A549 (cell line): ENCODE data around the gene PRDM1. TPM values are rescaled to one million over a fixed set of nuclear protein-coding genes. Genes with fewer than 3 reads are reported as not detected.

Experiments
- ATAC-seq, 2 experiments: fragments of 200-7000 bp in 1 of 2; fragments of >200 bp in 1 of 2; cut with Nextera tagmentation in 1 of 2; cut with Tn5 transposase in 1 of 2; 3 replicates each; pipeline versions ENCODE4 v1.8.0 to v1.9.1; 2018 to 2020; ENCODE audit warnings: mild to moderate bottlenecking in 1 of 2, moderate library complexity in 1 of 2
- CTCF ChIA-PET: fragments of 300-600 bp; sonication (Branson Sonifier 250); formaldehyde crosslinking; extraction: SDS; loops from one replicate; lab custom pipeline; 2021; ENCODE audit warnings: antibody characterized with exemption, inconsistent platforms; lab: Yijun Ruan, JAX
- POLR2A ChIA-PET: fragments of 350-600 bp; formaldehyde crosslinking; extraction: SDS; loops from one replicate; lab custom pipeline; 2021; ENCODE audit warnings: antibody characterized with exemption, inconsistent platforms; lab: Yijun Ruan, JAX
- DNase-seq, 2 experiments: peaks; one replicate each; pipeline versions ENCODE4 v3.0.0 to v3.0.0-alpha.2; 2011 to 2016; ENCODE audit warnings: low read depth in 1 of 2, low spot score in 1 of 2
- FAIRE-seq: peaks from 2 replicates; lab custom pipeline; 2011; peaks lifted over from hg19 to GRCh38; lab: Jason Lieb, UNC
- H3K27ac ChIP-seq, 2 experiments: fragments of >200 bp; sonication (Bioruptor Twin); formaldehyde crosslinking; 3 replicates each; pipeline ENCODE4 v1.5.1; 2016 to 2017
- H3K4me1 ChIP-seq: fragments of >200 bp; sonication (Bioruptor Twin); formaldehyde crosslinking; 3 replicates; pipeline ENCODE4 v1.6.1; 2016
- H3K4me2 ChIP-seq: fragments of >200 bp; sonication (Bioruptor Twin); formaldehyde crosslinking; 3 replicates; pipeline ENCODE4 v1.6.1; 2016
- H3K4me3 ChIP-seq: fragments of >200 bp; sonication (Bioruptor Twin); formaldehyde crosslinking; 3 replicates; pipeline ENCODE4 v1.5.1; 2016
- H3K9me3 ChIP-seq: fragments of >200 bp; sonication (Bioruptor Twin); formaldehyde crosslinking; 3 replicates; pipeline ENCODE4 v1.6.1; 2016
- CEBPB ChIP-seq, 2 experiments: fragments of >200 bp in 1 of 2; sonication (Bioruptor Twin) in 1 of 2; formaldehyde crosslinking in 1 of 2; IDR thresholded peaks; 2 replicates each; pipeline ENCODE4 v1.6.1; 2012 to 2016
- CHD2 ChIP-seq: fragments of 150-350 bp; IDR thresholded peaks from 2 replicates; pipeline ENCODE4 v1.6.1; 2014; ENCODE audit warnings: low read length; ENCODE audit not compliant: partially characterized antibody
- E2F6 ChIP-seq: IDR thresholded peaks from 2 replicates; pipeline ENCODE4 v1.6.1; 2012; ENCODE audit warnings: low read depth, borderline replicate concordance
- EHF ChIP-seq: fragments of 250-450 bp; sonication (Bioruptor Pico); IDR thresholded peaks from 2 replicates; pipeline ENCODE4 v1.5.0; 2020; ENCODE audit warnings: mild to moderate bottlenecking
- EHMT2 ChIP-seq: fragments of 200-600 bp; sonication (generic); IDR thresholded peaks from 2 replicates; pipeline ENCODE4 v1.6.1; 2016; ENCODE audit warnings: antibody characterized with exemption, low read depth, mild to moderate bottlenecking, moderate library complexity
- EP300 ChIP-seq, 2 experiments: fragments of >200 bp; sonication (Bioruptor Twin); formaldehyde crosslinking; IDR thresholded peaks; 2 replicates in 1 of 2; 3 replicates in 1 of 2; pipeline ENCODE4 v1.6.1; 2016 to 2017
- GATA3 ChIP-seq: IDR thresholded peaks from 2 replicates; pipeline ENCODE4 v1.6.1; 2012; ENCODE audit warnings: borderline replicate concordance
- HES2 ChIP-seq: fragments of >200 bp; sonication (Bioruptor Twin); formaldehyde crosslinking; IDR thresholded peaks from 2 replicates; pipeline ENCODE4 v1.6.1; 2016
- HEYL ChIP-seq: fragments of 250-450 bp; sonication (Bioruptor Pico); IDR thresholded peaks from 2 replicates; pipeline ENCODE4 v1.8.0; 2021; ENCODE audit warnings: mild to moderate bottlenecking, moderate library complexity
- HMGXB4 ChIP-seq: fragments of 250-450 bp; sonication (Bioruptor Pico); IDR thresholded peaks from 2 replicates; pipeline ENCODE4 v1.5.0; 2021; ENCODE audit warnings: mild to moderate bottlenecking, moderate library complexity, borderline replicate concordance
- JUNB ChIP-seq: fragments of >200 bp; sonication (Bioruptor Twin); formaldehyde crosslinking; IDR thresholded peaks from 2 replicates; pipeline ENCODE4 v1.6.1; 2016
- KDM1A ChIP-seq: fragments of 200-600 bp; sonication (generic); IDR thresholded peaks from 2 replicates; pipeline ENCODE4 v1.6.1; 2016; ENCODE audit warnings: low read depth, mild to moderate bottlenecking
- MAFK ChIP-seq: fragments of 450-650 bp; IDR thresholded peaks from 2 replicates; pipeline ENCODE4 v1.6.1; 2014; ENCODE audit not compliant: partially characterized antibody
- MAX ChIP-seq: IDR thresholded peaks from 2 replicates; pipeline ENCODE4 v1.6.1; 2012
- PHF8 ChIP-seq: fragments of 200-600 bp; sonication (generic); IDR thresholded peaks from 2 replicates; pipeline ENCODE4 v1.6.1; 2016; ENCODE audit warnings: low read depth, mild to moderate bottlenecking, antibody characterized with exemption, moderate library complexity, borderline replicate concordance
- RAD21 ChIP-seq, 2 experiments: fragments of >200 bp in 1 of 2; sonication (Bioruptor Twin) in 1 of 2; formaldehyde crosslinking in 1 of 2; IDR thresholded peaks in 1 of 2; conservative IDR thresholded peaks in 1 of 2; 2 replicates in 1 of 2; 3 replicates in 1 of 2; pipeline ENCODE4 v1.6.1; 2012 to 2018; ENCODE audit warnings: inconsistent platforms in 1 of 2
- RARB ChIP-seq: fragments of 250-450 bp; sonication (Bioruptor Pico); IDR thresholded peaks from 2 replicates; pipeline ENCODE4 v1.8.0; 2021; ENCODE audit warnings: mild to moderate bottlenecking, moderate library complexity
- RNF2 ChIP-seq: fragments of 200-600 bp; sonication (generic); IDR thresholded peaks from 2 replicates; pipeline ENCODE4 v1.6.1; 2016; ENCODE audit warnings: low read depth, mild to moderate bottlenecking, antibody characterized with exemption, moderate library complexity, borderline replicate concordance
- SREBF2 ChIP-seq: fragments of 450-650 bp; IDR thresholded peaks from 2 replicates; pipeline ENCODE4 v1.6.1; 2014; ENCODE audit warnings: mild to moderate bottlenecking, moderate library complexity
- TP53 ChIP-seq: fragments of 250-450 bp; sonication (Bioruptor Pico); IDR thresholded peaks from 2 replicates; pipeline ENCODE4 v1.5.0; 2021; ENCODE audit warnings: mild to moderate bottlenecking, moderate library complexity
- ZC3H11A ChIP-seq: fragments of 450-650 bp; IDR thresholded peaks from 2 replicates; pipeline ENCODE4 v1.6.1; 2014; ENCODE audit warnings: antibody characterized with exemption, mild to moderate bottlenecking
- WGBS: methylation state at CpG from one replicate; pipeline ENCODE4 v1.1.6; 2017; ENCODE audit errors: missing lambda C conversion rate; 5-methylcytosine and 5-hydroxymethylcytosine counted together
- polyA plus RNA-seq, 4 experiments: library from polyadenylated mRNA; depleted of rRNA in 3 of 4; stranded (reverse); fragments of >200 nt; fragmentation: RNase III in 1 of 4; extraction: RNeasy Plus Mini Kit Qiagen cat#74134 plus additional on column Dnase treatment in 1 of 4; gene quantifications; 2 replicates in 3 of 4; 3 replicates in 1 of 4; pipeline ENCODE4 v1.2.3, GENCODE V29; 2011 to 2017
- TF ChIP-seq, protein P1 (sequence below): fragments of 150-350 bp; IDR thresholded peaks from 2 replicates; pipeline ENCODE4 v1.6.1; 2014; ENCODE audit warnings: low read depth, mild to moderate bottlenecking, low read length
- TF ChIP-seq, protein P2 (sequence below): fragments of >200 bp; sonication (Bioruptor Twin); formaldehyde crosslinking; IDR thresholded peaks from 3 replicates; pipeline ENCODE4 v1.6.1; 2016
- TF ChIP-seq, protein P3 (sequence below): fragments of 250-450 bp; sonication (Bioruptor Pico); IDR thresholded peaks from 2 replicates; pipeline ENCODE4 v1.5.0; 2020; ENCODE audit warnings: low read depth, mild to moderate bottlenecking, moderate library complexity
- TF ChIP-seq, protein P4 (sequence below): fragments of >200 bp; sonication (Bioruptor Twin); formaldehyde crosslinking; IDR thresholded peaks from 3 replicates; pipeline ENCODE4 v1.5.1; 2016

PRDM1 gene
- polyA plus RNA-seq, 2 of the 4 experiments (the other 2 are of a cell fraction) = 2.6 to 11.2 TPM

DNA sequence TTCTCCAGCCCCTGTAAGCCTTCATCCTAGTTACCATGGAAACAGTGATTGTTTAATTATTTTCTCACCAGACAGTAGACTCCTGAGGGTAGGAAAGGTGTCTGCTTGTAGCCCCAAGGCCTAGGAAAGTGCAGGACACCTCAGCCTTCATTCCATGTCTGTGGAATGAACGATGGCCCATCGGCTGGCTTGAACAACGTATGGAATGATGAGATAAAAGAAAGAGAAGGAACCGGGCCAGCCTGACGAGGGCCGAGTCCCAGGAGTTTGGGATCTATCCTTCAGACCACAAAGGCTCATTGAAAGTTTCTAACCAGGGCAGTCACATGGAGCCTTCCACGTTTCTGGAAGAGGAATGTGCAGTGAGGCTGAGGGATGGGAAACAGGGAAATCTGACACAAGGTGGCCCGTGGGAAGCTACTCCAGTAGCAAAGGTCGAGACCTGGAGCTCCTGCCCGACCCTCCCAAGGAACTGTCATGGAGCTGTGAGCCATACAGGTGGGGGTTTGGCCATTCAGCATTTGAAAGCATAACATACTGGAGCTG, 46.1 kb downstream of the PRDM1 start:
- no peak for FAIRE-seq
- TF ChIP-seq EHMT2 = no peak
- TF ChIP-seq CHD2 = no peak
- TF ChIP-seq, protein P1, sequence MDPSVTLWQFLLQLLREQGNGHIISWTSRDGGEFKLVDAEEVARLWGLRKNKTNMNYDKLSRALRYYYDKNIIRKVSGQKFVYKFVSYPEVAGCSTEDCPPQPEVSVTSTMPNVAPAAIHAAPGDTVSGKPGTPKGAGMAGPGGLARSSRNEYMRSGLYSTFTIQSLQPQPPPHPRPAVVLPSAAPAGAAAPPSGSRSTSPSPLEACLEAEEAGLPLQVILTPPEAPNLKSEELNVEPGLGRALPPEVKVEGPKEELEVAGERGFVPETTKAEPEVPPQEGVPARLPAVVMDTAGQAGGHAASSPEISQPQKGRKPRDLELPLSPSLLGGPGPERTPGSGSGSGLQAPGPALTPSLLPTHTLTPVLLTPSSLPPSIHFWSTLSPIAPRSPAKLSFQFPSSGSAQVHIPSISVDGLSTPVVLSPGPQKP = no peak
- no peak for TF ChIP-seq E2F6
- TF ChIP-seq CEBPB (IDR thresholded peaks at IDR 0.05) = no peak
- no peak for TF ChIP-seq ZC3H11A
- no peak for TF ChIP-seq PHF8
- TF ChIP-seq RAD21 (conservative IDR thresholded peaks at IDR 0.05 in 1 of 2, IDR thresholded peaks at IDR 0.05 in 1 of 2) = no peak
- TF ChIP-seq, protein P2, sequence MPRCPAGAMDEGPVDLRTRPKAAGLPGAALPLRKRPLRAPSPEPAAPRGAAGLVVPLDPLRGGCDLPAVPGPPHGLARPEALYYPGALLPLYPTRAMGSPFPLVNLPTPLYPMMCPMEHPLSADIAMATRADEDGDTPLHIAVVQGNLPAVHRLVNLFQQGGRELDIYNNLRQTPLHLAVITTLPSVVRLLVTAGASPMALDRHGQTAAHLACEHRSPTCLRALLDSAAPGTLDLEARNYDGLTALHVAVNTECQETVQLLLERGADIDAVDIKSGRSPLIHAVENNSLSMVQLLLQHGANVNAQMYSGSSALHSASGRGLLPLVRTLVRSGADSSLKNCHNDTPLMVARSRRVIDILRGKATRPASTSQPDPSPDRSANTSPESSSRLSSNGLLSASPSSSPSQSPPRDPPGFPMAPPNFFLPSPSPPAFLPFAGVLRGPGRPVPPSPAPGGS = no peak
- TF ChIP-seq TP53 (CRISPR knock-in tag) = no peak
- TF ChIP-seq MAFK = no peak
- no peak for TF ChIP-seq EP300 (IDR thresholded peaks at IDR 0.05)
- no peak for TF ChIP-seq RNF2
- TF ChIP-seq RARB (CRISPR knock-in tag) = no peak
- no peak for TF ChIP-seq EHF
- no peak for TF ChIP-seq KDM1A
- no peak for TF ChIP-seq HES2
- no peak for TF ChIP-seq GATA3
- no peak for TF ChIP-seq HMGXB4 (CRISPR knock-in tag)
- CTCF ChIA-PET = interaction anchor here (1.0 kb wide), 1 partner anchor 701 kb away, joined by 3 read pairs; no protein-coding TSS in a partner anchor

GRCh38 chr6:106133040-106133439, 46.9 kb downstream of the PRDM1 start:
- POLR2A ChIA-PET = no interaction called here
- Histone ChIP-seq H3K4me2 (no peak overlapping the region), H3K27ac (no peak overlapping the region), H3K4me3 (no peak overlapping the region), H3K4me1 (peaks cover 30% of the 10 kb centered on the region), H3K9me3 (no peaks in the 10 kb centered on the region)
- FAIRE-seq (no peak), ATAC-seq (no peak), DNase-seq (no peak)
- 95% methylated on average over 6 of the region's 6 CpGs for WGBS
- CTCF ChIA-PET = interaction anchor here (1.0 kb wide), 1 partner anchor 702 kb away, joined by 3 read pairs; no protein-coding TSS in a partner anchor
- TF ChIP-seq CHD2 = no peak
- TF ChIP-seq CEBPB (IDR thresholded peaks at IDR 0.05) = no peak
- TF ChIP-seq HEYL (CRISPR knock-in tag) = no peak
- TF ChIP-seq, protein P3, sequence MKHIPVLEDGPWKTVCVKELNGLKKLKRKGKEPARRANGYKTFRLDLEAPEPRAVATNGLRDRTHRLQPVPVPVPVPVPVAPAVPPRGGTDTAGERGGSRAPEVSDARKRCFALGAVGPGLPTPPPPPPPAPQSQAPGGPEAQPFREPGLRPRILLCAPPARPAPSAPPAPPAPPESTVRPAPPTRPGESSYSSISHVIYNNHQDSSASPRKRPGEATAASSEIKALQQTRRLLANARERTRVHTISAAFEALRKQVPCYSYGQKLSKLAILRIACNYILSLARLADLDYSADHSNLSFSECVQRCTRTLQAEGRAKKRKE = no peak
- TF ChIP-seq, protein P4, sequence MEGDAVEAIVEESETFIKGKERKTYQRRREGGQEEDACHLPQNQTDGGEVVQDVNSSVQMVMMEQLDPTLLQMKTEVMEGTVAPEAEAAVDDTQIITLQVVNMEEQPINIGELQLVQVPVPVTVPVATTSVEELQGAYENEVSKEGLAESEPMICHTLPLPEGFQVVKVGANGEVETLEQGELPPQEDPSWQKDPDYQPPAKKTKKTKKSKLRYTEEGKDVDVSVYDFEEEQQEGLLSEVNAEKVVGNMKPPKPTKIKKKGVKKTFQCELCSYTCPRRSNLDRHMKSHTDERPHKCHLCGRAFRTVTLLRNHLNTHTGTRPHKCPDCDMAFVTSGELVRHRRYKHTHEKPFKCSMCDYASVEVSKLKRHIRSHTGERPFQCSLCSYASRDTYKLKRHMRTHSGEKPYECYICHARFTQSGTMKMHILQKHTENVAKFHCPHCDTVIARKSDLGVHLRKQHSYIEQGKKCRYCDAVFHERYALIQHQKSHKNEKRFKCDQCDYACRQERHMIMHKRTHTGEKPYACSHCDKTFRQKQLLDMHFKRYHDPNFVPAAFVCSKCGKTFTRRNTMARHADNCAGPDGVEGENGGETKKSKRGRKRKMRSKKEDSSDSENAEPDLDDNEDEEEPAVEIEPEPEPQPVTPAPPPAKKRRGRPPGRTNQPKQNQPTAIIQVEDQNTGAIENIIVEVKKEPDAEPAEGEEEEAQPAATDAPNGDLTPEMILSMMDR = no peak
- no peak for TF ChIP-seq JUNB
- TF ChIP-seq HMGXB4 (CRISPR knock-in tag) = no peak
- no peak for TF ChIP-seq MAX
- TF ChIP-seq, protein P1 = no peak
- TF ChIP-seq SREBF2 = no peak

More for the DNA sequence above, 46.1 kb downstream of the PRDM1 start:
- ATAC-seq (no peak), DNase-seq (no peak)
- no peak overlapping the region for H3K4me3 ChIP-seq
- no peak overlapping the region for H3K4me2 ChIP-seq
- no peak overlapping the region for H3K27ac ChIP-seq
- WGBS = 80% methylated on average over 10 of the region's 10 CpGs
- POLR2A ChIA-PET = no interaction called here
- H3K9me3 ChIP-seq = no peaks in the 10 kb centered on the region
- H3K4me1 ChIP-seq = peaks cover 30% of the 10 kb centered on the region
